GM21723 (cell line): ENCODE measurements around the gene RPL36A.

Source experiments
- ATAC-seq: cut with Tn5 transposase; IDR thresholded peaks from one replicate; pipeline ENCODE4 v1.9.1; 2021; ENCODE audit warnings: mild to moderate bottlenecking, moderate library complexity; ENCODE audit not compliant: unreplicated experiment

The RPL36A gene

GRCh38 chrX:101391831-101392230 lies 1.0 kb downstream of the RPL36A start:
- ATAC-seq = no peak

- no peak for ATAC-seq
Observed at GRCh38 chrX:101393530-101394305, 2.9 kb downstream of the RPL36A start.

- no peak for ATAC-seq
Observed at GRCh38 chrX:101394372-101394771, 3.6 kb downstream of the RPL36A start.

GRCh38 chrX:101395789-101396188 lies 5.0 kb downstream of the RPL36A start:
- no peak for ATAC-seq

GRCh38 chrX:101397779-101398178 lies 7.0 kb downstream of the RPL36A start:
- ATAC-seq = no peak

- no peak for ATAC-seq
Observed at GRCh38 chrX:101398694-101399093, 7.9 kb downstream of the RPL36A start.

GRCh38 chrX:101399825-101400224 lies 9.0 kb downstream of the RPL36A start:
- ATAC-seq = no peak

GRCh38 chrX:101407167-101407747 lies 16.4 kb downstream of the RPL36A start:
- peak; percentile 8 for ATAC-seq

- ATAC-seq = peak; percentile 93
Observed at GRCh38 chrX:101407748-101408531, 17.1 kb downstream of the RPL36A start, which contains the start of the genes GLA and HNRNPH2. Gene GLA, minus strand, starts transcription at chrX:101407925. Its CDS starts 22 bp downstream, at chrX:101407903. Gene HNRNPH2, plus strand, starts transcription at chrX:101408222. Its CDS starts 3,767 bp downstream, at chrX:101411989.

GRCh38 chrX:101408532-101408841 lies 17.7 kb downstream of the RPL36A start:
- peak; percentile 31 for ATAC-seq

- no peak for ATAC-seq
Observed at GRCh38 chrX:101409043-101409442, 18.2 kb downstream of the RPL36A start.

GRCh38 chrX:101410461-101410860 lies 19.6 kb downstream of the RPL36A start:
- ATAC-seq = no peak

GRCh38 chrX:101411984-101412383 lies 21.2 kb downstream of the RPL36A start:
- ATAC-seq = no peak

GRCh38 chrX:101415180-101416145 lies 24.7 kb downstream of the RPL36A start:
- ATAC-seq = peak; percentile 68

- ATAC-seq = no peak
Observed at GRCh38 chrX:101416691-101417090, 25.9 kb downstream of the RPL36A start.

- no peak for ATAC-seq
Observed at GRCh38 chrX:101417190-101417589, 26.4 kb downstream of the RPL36A start.

- peak; percentile 49 for ATAC-seq
Observed at GRCh38 chrX:101417981-101418841, 27.4 kb downstream of the RPL36A start.

- no peak for ATAC-seq
Observed at GRCh38 chrX:101419489-101419888, 28.7 kb downstream of the RPL36A start.

GRCh38 chrX:101427954-101428353 lies 37.1 kb downstream of the RPL36A start:
- no peak for ATAC-seq

GRCh38 chrX:101429934-101430333 lies 39.1 kb downstream of the RPL36A start:
- ATAC-seq = peak; percentile 56
